ENCODE data around the gene SLC17A4.

GRCh38 chr6:25816252-25816651 is 61.7 kb downstream of the SLC17A4 start:
- TF ChIP-seq CTCF (conservative IDR thresholded peaks at IDR 0.05; ENCODE audit: low read depth, low read length) = no peak
- no peak for TF ChIP-seq EZH2 (IDR thresholded peaks at IDR 0.05; ENCODE audit: borderline replicate concordance, low read depth, low read length, poor library complexity, severe bottlenecking)
